HG02623 (cell line): ENCODE results near the gene DENND2D.
A peak's percentile ranks its signal among the peaks of the same experiment; 100 is the strongest.

Experiments used
- ATAC-seq: cut with Tn5 transposase; IDR thresholded peaks from one replicate; pipeline ENCODE4 v1.9.1; 2021; ENCODE audit warnings: moderate library complexity; ENCODE audit not compliant: unreplicated experiment

The DENND2D gene

GRCh38 chr1:111203681-111204200 is 3.3 kb upstream of the DENND2D start:
- ATAC-seq: peak; percentile 55

DNA sequence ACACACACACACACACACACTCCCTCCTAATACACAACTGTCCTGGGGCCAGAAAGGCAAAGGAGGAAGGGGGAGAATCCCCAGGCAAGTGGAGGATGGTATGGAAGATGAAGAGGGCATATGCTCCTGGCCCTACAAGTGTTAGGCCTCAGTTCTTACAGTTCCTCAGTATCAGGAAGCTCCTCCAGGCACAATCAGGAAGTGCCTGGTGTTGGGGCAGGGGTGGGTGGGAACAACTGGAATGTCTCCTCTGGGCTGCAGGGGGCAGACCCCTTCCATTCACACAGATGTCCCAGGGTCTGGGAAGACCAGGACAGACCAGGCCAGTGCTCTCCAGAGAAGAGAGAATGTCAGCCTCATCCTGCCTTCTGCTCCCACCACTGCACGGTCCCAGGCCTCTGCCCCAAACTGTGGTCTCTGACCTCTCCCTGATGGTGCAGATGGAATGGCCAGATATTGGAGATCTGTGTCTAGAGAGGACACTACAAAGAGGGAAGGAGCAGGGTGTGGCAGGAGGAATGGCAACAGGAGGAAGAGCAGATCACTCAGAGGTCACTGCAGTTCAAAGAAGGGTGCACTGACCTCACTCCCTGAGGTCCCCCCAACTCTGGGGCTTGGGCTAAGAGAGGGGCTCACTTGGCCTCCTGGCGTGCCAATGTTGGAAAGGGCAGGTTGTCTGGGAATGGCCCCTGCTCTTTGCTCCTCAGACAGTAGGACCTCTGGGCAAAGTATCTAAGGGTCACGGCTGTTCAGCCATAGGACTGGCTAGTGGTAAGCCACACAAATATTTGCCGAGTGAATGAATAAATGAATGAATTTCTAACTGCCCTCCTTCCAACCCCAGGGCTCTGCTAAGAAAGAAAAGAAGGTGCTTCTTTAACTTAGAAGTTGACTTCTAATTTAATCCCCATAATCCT is 2.5 kb upstream of the DENND2D start:
- ATAC-seq: no peak

GRCh38 chr1:111202366-111202706 is 1.9 kb upstream of the DENND2D start:
- no peak for ATAC-seq

GRCh38 chr1:111201275-111202090 is 1.0 kb upstream of the DENND2D start:
- ATAC-seq: no peak

DNA sequence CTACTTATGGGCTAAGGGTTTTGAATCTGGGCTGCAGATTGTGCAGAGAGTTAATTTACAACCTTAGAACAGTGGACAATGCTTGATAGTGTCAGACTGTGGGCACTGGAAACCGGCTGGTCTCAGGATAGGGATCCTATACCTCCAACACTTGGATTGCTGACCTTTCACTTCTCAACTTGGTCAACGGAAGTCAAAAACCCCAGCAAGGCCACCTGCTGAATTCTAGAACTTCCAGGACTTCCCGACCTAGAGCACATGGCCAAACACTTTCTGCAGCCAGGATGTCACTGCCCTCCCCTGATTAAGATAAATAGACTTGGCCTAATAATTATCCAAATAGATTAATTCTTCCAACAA is 336 bp upstream of the DENND2D start:
- no peak for ATAC-seq

DNA sequence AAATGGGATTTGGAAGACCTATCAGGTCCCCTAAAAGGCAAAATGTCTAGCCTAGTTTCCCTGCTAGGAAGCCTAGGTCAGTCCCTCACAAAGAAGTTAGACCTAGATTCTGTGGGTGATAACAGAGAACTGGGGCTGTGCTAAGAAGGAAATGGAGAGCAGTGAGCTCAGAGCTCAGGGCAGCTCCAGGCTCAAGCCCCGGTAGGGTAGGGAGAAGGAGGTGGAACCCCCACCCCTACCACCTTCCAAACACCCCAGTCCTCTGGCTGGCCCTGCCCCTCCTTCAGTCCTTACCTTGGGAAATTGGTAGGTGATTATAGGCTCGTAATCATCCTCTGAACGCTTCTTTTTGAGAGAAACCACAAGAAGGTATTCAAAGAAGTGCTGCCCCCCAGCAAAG is 1.1 kb downstream of the DENND2D start:
- ATAC-seq: no peak

DNA sequence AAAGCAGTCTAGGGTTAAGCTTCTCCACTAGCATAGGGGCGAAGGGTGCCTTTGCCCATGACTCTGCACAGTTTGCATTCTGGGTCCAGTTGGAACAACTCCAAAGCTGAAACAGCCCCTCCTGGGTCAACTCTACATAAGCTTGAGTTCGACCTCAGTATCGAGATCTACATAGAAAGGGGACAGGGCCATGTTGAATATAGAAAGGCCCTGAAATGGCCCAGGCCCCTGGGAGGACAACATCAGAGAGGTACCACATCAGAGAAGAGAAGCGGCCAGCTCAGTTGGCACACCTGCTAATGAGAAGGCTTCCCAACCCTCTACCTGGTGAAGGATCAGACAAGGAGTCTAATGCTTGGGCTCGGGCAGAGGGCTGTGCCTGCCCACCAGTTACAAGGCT is 1.6 kb downstream of the DENND2D start:
- ATAC-seq: no peak

- ATAC-seq: no peak
Measured at GRCh38 chr1:111197598-111198284, 2.7 kb downstream of the DENND2D start.

GRCh38 chr1:111196213-111196612 is 4.2 kb downstream of the DENND2D start:
- ATAC-seq: no peak

GRCh38 chr1:111195002-111195684 is 5.3 kb downstream of the DENND2D start:
- no peak for ATAC-seq

GRCh38 chr1:111193712-111194480 is 6.5 kb downstream of the DENND2D start:
- no peak for ATAC-seq

DNA sequence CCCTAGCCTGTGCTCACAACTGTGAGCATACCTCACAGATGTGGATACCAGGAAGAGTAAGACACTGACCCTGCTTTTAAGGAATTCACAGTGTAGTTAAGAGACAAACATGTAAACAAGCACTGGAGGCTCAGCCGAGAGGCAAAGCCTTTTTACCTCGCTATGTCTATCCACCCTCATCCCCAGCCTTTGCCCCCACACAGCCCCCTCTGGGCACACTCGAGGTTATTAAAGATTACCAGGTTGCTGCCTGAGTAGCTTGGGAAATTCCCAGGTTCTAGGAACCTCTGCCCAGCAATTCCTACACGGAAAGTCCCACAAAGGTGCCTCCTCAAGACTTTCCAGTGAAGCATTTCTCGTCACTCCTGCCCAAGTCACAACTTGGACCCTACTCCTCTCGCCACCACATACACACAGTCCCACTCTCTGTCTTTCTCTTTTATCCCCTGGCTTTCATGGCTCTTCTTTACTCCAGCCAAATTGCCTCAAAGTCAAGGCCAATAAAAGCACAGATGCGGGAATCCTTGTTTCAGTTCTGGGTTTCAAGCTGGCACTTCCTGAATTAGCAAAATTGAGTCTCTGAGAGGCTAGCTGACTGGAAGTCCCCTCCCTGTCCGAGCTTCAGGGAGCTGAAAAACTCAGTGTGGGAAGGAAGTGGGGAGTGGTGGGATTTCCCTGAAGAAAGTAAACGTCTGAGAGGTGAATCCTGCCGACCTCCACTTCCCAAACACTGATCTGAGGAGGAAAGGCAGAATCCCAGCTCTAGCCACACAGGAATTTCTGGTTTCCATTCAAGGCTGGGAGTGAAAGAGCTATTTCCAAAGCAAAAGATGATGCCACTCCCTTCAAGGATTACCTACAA is 7.6 kb downstream of the DENND2D start:
- ATAC-seq: no peak

DNA sequence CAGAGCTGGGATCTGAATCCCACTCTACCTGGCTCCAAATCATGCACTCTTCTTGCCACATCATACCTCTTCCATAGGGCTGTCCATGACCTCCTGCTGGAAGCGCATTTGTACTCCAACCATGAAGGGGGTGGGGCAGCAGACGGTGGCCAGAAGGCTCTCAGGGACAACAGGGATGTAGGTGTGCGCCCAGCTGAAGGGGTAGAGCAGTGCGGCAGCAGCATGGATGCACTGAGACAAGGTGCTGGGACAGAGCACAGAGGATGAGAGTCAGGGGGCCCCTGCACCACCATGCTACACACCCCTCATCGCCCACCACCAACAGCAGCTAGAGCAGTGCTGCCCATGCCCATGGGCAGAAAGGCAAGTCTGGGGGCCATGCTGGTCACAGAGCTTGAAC is 8.4 kb downstream of the DENND2D start:
- no peak for ATAC-seq

- no peak for ATAC-seq
Measured at GRCh38 chr1:111191496-111191895, 8.9 kb downstream of the DENND2D start.

- ATAC-seq: no peak
Measured at GRCh38 chr1:111190931-111191451, 9.5 kb downstream of the DENND2D start.

GRCh38 chr1:111184663-111185062 is 15.8 kb downstream of the DENND2D start:
- no peak for ATAC-seq

- no peak for ATAC-seq
Measured at GRCh38 chr1:111183308-111184069, 17.0 kb downstream of the DENND2D start.

- ATAC-seq: no peak
Measured at GRCh38 chr1:111182052-111182451, 18.4 kb downstream of the DENND2D start.
